Measurements from ENCODE around the gene NAPSA. TPM values are rescaled to one million over a fixed set of nuclear protein-coding genes. Genes with fewer than 3 reads are reported as not detected.

Gene NAPSA
- total RNA-seq, 2 donors from 2014 or later, result not detected

DNA sequence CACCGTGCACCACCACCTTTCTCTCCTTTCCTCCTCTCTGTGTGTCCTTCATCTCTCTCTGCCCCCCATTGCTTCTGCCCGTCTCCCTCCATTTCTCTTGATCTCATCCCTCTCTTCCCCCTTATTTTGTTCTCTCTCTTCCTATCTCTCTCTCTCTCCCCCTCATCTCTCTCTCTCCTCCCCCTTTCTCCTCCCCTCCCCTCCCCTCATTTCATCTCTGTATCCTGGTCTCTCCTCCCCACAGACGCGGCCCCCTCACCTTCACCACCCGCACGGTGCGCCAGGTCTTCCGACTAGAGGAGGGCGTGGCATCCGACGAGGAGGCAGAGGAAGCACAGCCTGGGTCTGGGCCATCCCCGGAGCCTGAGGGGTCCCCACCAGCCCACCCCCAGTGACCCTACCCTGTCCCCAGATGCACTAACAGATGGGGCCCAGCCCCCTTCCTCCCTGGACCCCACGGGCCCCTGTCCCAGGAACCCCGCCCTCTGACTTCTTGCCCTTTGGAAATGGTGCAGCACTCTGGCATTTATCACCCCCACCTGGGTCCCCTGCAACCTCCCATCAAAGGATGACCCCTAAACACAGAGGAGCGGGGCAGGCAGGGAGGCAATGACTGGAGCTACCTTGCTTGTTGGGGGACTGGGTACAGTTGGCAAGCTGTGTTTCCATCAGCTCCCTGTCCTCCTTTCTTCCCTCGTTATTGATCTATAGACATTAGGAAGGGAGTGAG lies 55.9 kb downstream of the NAPSA start:
- ATAC-seq (ENCODE audit: insufficient number of reproducible peaks, low FRiP score, low read depth), result no peak
- no peaks in the 10 kb centered on the region for H3K4me1 ChIP-seq (ENCODE audit: control insufficient read depth in 1 of 2, low read depth in 2 of 2)
- peaks cover 9% of the 10 kb centered on the region for H3K27me3 ChIP-seq (replicated peaks; ENCODE audit: insufficient read depth)
- no peaks in the 10 kb centered on the region for H3K9me3 ChIP-seq
- TF ChIP-seq CTCF (IDR thresholded peaks at IDR 0.05), result no peak
- DNase-seq (ENCODE audit: low spot score), result no peak
- no peak overlapping the region for H3K27ac ChIP-seq
- no peaks in the 10 kb centered on the region for H3K36me3 ChIP-seq
- H3K4me3 ChIP-seq, result no peak overlapping the region

DNA sequence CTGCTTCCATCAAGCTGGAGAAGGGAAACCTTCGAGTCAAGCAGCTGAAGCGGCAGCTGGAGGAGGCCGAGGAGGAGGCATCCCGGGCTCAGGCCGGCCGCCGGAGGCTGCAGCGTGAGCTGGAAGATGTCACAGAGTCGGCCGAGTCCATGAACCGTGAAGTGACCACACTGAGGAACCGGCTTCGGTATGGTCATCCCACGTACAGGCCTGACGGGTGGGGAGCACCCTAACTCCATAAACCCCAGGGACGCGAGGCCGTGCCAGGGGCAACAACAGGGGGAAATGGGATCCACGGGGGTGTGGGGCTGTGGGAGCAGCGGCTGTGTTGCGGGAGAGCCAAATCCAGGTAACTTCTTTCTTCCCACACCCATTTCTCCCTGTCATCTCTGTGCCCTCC lies 56.4 kb downstream of the NAPSA start:
- ATAC-seq (ENCODE audit: insufficient number of reproducible peaks, low FRiP score, low read depth) (no peak), DNase-seq (ENCODE audit: low spot score) (no peak)
- Histone ChIP-seq H3K27ac (no peak overlapping the region), H3K4me3 (no peak overlapping the region), H3K27me3 (replicated peaks; ENCODE audit: insufficient read depth) (peaks cover 5% of the 10 kb centered on the region), H3K9me3 (no peaks in the 10 kb centered on the region), H3K36me3 (no peaks in the 10 kb centered on the region), H3K4me1 (ENCODE audit: control insufficient read depth in 1 of 2, low read depth in 2 of 2) (no peaks in the 10 kb centered on the region)
- TF ChIP-seq CTCF (IDR thresholded peaks at IDR 0.05), result no peak

Other genes starting within 250 kb of the NAPSA start
- gene IZUMO2, start 202.4 kb downstream of the NAPSA start, total RNA-seq, result not detected
- gene MYH14, start 162.0 kb downstream of the NAPSA start, total RNA-seq, result 10 to 100 TPM in 1 of 2 donors, 1 to 10 TPM in 1; 2.6 to 11.1 TPM
- gene KCNC3, start 36.3 kb downstream of the NAPSA start, total RNA-seq, result 1 to 10 TPM; 1.3 to 4.2 TPM
- gene NR1H2, start 10.8 kb upstream of the NAPSA start, total RNA-seq, result 100 to 1,000 TPM; 113 to 138 TPM
- 10 to 100 TPM; 12.8 to 39.5 TPM for gene POLD1, start 18.7 kb upstream of the NAPSA start, total RNA-seq
- gene SPIB, start 53.3 kb upstream of the NAPSA start, total RNA-seq, result not detected
- gene MYBPC2, start 67.3 kb upstream of the NAPSA start, total RNA-seq, result under 1 TPM in 1 of 2 donors, not detected in 1; 0.14 TPM
- 100 to 1,000 TPM in 1 of 2 donors, 10 to 100 TPM in 1; 85.6 to 139 TPM for gene EMC10, start 110.9 kb upstream of the NAPSA start, total RNA-seq
- under 1 TPM in 1 of 2 donors, not detected in 1; 0.56 TPM for gene GARIN5A, start 111.2 kb upstream of the NAPSA start, total RNA-seq
- gene JOSD2, start 145.6 kb upstream of the NAPSA start, total RNA-seq, result 10 to 100 TPM; 11.6 to 34.7 TPM
- not detected for gene ASPDH, start 148.3 kb upstream of the NAPSA start, total RNA-seq
- gene LRRC4B, start 202.8 kb upstream of the NAPSA start, total RNA-seq, result 10 to 100 TPM in 1 of 2 donors, 1 to 10 TPM in 1; 5.3 to 13.7 TPM

Measured in thoracic aorta (tissue), 2 donors.